ENCODE results near the gene TMEM131L.

Gene TMEM131L

DNA sequence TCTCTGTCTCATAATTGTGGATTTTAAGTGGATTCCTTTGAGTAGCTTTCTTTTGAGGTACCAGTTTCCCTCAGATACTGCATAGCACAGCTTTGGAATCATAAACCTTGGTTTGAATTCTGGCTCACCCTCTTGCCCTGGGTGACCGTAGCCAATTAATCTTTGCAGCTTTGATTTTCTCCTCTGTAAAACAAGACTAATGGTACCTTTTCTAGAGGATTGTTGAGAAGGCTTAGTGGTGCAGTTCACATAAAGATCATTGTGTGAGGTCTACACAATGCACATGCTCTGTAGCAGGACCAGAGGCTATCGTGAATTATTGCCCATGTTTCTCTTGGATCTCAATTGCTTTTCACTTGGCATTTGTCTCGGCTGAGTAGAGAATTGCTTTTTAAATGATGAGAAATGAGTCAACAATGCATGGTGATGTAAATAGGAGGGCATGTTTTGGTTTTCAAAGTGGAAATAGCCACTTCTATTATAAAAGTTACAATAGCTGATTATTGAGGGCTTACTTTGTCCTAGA, 47.9 kb downstream of the TMEM131L start:
- 76 to 80% methylated on average over 2 to 3 of the region's 3 CpGs for WGBS, 2 experiments (ENCODE audit: insufficient coverage in 2 of 2)
- Histone ChIP-seq H3K4me3 (ENCODE audit: extremely low read depth, insufficient read depth, low read length, poor library complexity, severe bottlenecking) (no peak overlapping the region), H3K27ac (ENCODE audit: low read depth, low read length, severe bottlenecking) (peak overlapping the region; percentile 49), H3K9me3 (ENCODE audit: control insufficient read depth, low read length) (no peaks in the 10 kb centered on the region), H3K36me3 (ENCODE audit: control insufficient read depth, insufficient read depth, low read length) (peaks cover 3% of the 10 kb centered on the region), H3K4me1 (ENCODE audit: control insufficient read depth, insufficient read depth, low read length, poor library complexity, severe bottlenecking) (peaks cover 21% of the 10 kb centered on the region)

DNA sequence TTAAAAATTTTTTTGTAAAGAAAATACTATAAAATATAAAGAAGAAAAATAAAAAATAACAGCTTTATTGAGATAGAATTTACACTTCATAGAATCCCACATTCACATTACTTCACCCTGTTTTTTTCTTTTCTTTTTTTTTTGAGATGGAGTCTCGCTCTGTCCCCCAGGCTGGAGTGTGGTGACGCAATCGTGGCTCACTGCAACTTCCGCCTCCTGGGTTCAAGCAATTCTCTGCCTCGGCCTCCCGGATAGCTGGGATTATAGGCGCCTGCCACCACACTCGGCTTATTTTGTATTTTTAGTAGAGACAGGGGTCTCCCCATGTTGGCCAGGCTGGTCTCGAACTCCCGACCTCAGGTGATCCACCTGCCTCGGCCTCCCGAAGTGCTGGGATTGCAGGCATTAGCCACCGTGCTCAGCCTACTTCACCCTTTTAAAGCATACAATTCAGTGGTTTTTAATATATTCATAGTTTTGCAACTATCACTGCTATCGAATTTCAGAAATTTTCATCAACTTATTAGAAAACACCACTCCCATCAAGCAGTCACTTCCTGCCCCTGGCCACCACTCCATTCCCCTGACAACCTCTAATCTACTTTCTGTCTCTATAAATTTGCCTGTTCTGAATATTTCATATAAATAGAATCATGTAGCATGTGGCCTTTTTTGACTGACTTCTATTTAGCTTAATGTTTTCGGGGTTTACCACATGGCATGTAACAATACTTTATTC, 48.7 kb downstream of the TMEM131L start:
- Histone ChIP-seq H3K27ac (ENCODE audit: low read depth, low read length, severe bottlenecking) (no peak overlapping the region), H3K4me1 (ENCODE audit: control insufficient read depth, insufficient read depth, low read length, poor library complexity, severe bottlenecking) (peaks cover 21% of the 10 kb centered on the region), H3K36me3 (ENCODE audit: control insufficient read depth, insufficient read depth, low read length) (peaks cover 3% of the 10 kb centered on the region), H3K4me3 (ENCODE audit: extremely low read depth, insufficient read depth, low read length, poor library complexity, severe bottlenecking) (no peak overlapping the region), H3K9me3 (ENCODE audit: control insufficient read depth, low read length) (no peaks in the 10 kb centered on the region)
- WGBS, 2 experiments (ENCODE audit: insufficient coverage in 2 of 2) = 82 to 93% methylated on average over 10 to 14 of the region's 15 CpGs

DNA sequence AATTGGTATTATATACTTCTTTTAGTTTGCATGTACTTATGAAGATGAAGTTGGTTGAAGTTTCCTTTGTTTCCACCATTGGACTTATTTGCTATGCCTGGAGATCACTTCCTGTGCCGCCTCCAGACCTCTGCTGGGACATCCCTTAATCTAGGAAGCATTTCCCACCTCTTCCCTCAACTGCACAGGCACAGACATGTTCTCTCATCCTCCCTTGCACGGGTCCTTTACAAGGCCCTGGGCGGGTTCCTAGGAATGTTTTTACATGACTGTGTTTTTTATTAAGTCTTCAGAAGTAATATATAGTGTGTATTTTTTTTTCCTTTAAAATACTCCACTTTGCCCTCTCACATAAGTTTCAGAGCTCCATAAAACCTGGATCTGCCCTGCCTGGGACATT, 51.0 kb downstream of the TMEM131L start:
- 100% methylated on average over 1 of the region's 3 CpGs; no CpG with 5 or more reads in 1 of the 2 experiments for WGBS, 2 experiments (ENCODE audit: insufficient coverage in 2 of 2)
- Histone ChIP-seq H3K4me3 (ENCODE audit: extremely low read depth, insufficient read depth, low read length, poor library complexity, severe bottlenecking) (no peak overlapping the region), H3K27ac (ENCODE audit: low read depth, low read length, severe bottlenecking) (no peak overlapping the region), H3K4me1 (ENCODE audit: control insufficient read depth, insufficient read depth, low read length, poor library complexity, severe bottlenecking) (peaks cover 21% of the 10 kb centered on the region), H3K36me3 (ENCODE audit: control insufficient read depth, insufficient read depth, low read length) (peaks cover 3% of the 10 kb centered on the region), H3K9me3 (ENCODE audit: control insufficient read depth, low read length) (peaks cover 5% of the 10 kb centered on the region)

DNA sequence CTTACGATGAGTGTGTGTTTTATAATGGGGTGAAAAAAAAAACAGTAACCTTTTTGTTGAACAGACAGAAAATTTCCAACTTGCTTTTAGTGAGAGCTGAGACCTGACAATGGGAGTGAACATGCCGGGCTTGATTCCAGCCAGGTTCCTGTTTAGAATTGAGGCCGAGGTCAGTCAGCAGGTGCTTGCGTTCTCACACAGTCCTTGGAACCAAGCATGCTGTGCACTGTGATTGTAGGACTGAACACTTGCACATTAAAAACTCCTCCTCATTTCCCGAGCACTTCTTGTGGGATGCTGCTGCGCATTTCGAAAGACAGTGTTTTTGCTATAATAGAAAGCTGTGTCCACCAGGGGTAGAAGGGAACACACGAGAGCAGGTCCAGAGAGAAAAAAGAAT, 51.8 kb downstream of the TMEM131L start:
- Histone ChIP-seq H3K4me1 (ENCODE audit: control insufficient read depth, insufficient read depth, low read length, poor library complexity, severe bottlenecking) (peaks cover 19% of the 10 kb centered on the region), H3K27ac (ENCODE audit: low read depth, low read length, severe bottlenecking) (no peak overlapping the region), H3K4me3 (ENCODE audit: extremely low read depth, insufficient read depth, low read length, poor library complexity, severe bottlenecking) (no peak overlapping the region), H3K36me3 (ENCODE audit: control insufficient read depth, insufficient read depth, low read length) (peaks cover 3% of the 10 kb centered on the region), H3K9me3 (ENCODE audit: control insufficient read depth, low read length) (peaks cover 5% of the 10 kb centered on the region)
- 89 to 100% methylated on average over 3 to 5 of the region's 8 CpGs for WGBS, 2 experiments (ENCODE audit: insufficient coverage in 2 of 2)

- H3K4me3 ChIP-seq (ENCODE audit: extremely low read depth, insufficient read depth, low read length, poor library complexity, severe bottlenecking) = no peak overlapping the region
- peaks cover 5% of the 10 kb centered on the region for H3K9me3 ChIP-seq (ENCODE audit: control insufficient read depth, low read length)
- 85 to 92% methylated on average over 8 to 9 of the region's 10 CpGs for WGBS, 2 experiments (ENCODE audit: insufficient coverage in 2 of 2)
- peaks cover 3% of the 10 kb centered on the region for H3K36me3 ChIP-seq (ENCODE audit: control insufficient read depth, insufficient read depth, low read length)
- no peak overlapping the region for H3K27ac ChIP-seq (ENCODE audit: low read depth, low read length, severe bottlenecking)
- peaks cover 15% of the 10 kb centered on the region for H3K4me1 ChIP-seq (ENCODE audit: control insufficient read depth, insufficient read depth, low read length, poor library complexity, severe bottlenecking)
Observed at GRCh38 chr4:153518637-153519389, 52.7 kb downstream of the TMEM131L start.

GRCh38 chr4:153519687-153520086, 53.5 kb downstream of the TMEM131L start:
- peaks cover 5% of the 10 kb centered on the region for H3K9me3 ChIP-seq (ENCODE audit: control insufficient read depth, low read length)
- no CpG with 5 or more reads among the region's 1 CpG for WGBS, 2 experiments (ENCODE audit: insufficient coverage in 2 of 2)
- H3K4me1 ChIP-seq (ENCODE audit: control insufficient read depth, insufficient read depth, low read length, poor library complexity, severe bottlenecking) = peaks cover 8% of the 10 kb centered on the region
- no peak overlapping the region for H3K4me3 ChIP-seq (ENCODE audit: extremely low read depth, insufficient read depth, low read length, poor library complexity, severe bottlenecking)
- H3K27ac ChIP-seq (ENCODE audit: low read depth, low read length, severe bottlenecking) = no peak overlapping the region
- peaks cover 3% of the 10 kb centered on the region for H3K36me3 ChIP-seq (ENCODE audit: control insufficient read depth, insufficient read depth, low read length)

- H3K27ac ChIP-seq (ENCODE audit: low read depth, low read length, severe bottlenecking) = no peak overlapping the region
- H3K36me3 ChIP-seq (ENCODE audit: control insufficient read depth, insufficient read depth, low read length) = peaks cover 3% of the 10 kb centered on the region
- WGBS, 2 experiments (ENCODE audit: insufficient coverage in 2 of 2) = 96% methylated on average over 4 of the region's 4 CpGs
- H3K4me1 ChIP-seq (ENCODE audit: control insufficient read depth, insufficient read depth, low read length, poor library complexity, severe bottlenecking) = peaks cover 8% of the 10 kb centered on the region
- H3K9me3 ChIP-seq (ENCODE audit: control insufficient read depth, low read length) = peaks cover 5% of the 10 kb centered on the region
- H3K4me3 ChIP-seq (ENCODE audit: extremely low read depth, insufficient read depth, low read length, poor library complexity, severe bottlenecking) = no peak overlapping the region
Observed at GRCh38 chr4:153520227-153520626, 54.1 kb downstream of the TMEM131L start.

GRCh38 chr4:153520801-153521329, 54.7 kb downstream of the TMEM131L start:
- H3K4me3 ChIP-seq (ENCODE audit: extremely low read depth, insufficient read depth, low read length, poor library complexity, severe bottlenecking) = no peak overlapping the region
- H3K36me3 ChIP-seq (ENCODE audit: control insufficient read depth, insufficient read depth, low read length) = peaks cover 3% of the 10 kb centered on the region
- peaks cover 8% of the 10 kb centered on the region for H3K4me1 ChIP-seq (ENCODE audit: control insufficient read depth, insufficient read depth, low read length, poor library complexity, severe bottlenecking)
- WGBS, 2 experiments (ENCODE audit: insufficient coverage in 2 of 2) = 82 to 91% methylated on average over 5 of the region's 8 CpGs
- H3K9me3 ChIP-seq (ENCODE audit: control insufficient read depth, low read length) = peaks cover 5% of the 10 kb centered on the region
- H3K27ac ChIP-seq (ENCODE audit: low read depth, low read length, severe bottlenecking) = no peak overlapping the region

- Histone ChIP-seq H3K27ac (ENCODE audit: low read depth, low read length, severe bottlenecking) (no peak overlapping the region), H3K36me3 (ENCODE audit: control insufficient read depth, insufficient read depth, low read length) (no peaks in the 10 kb centered on the region), H3K9me3 (ENCODE audit: control insufficient read depth, low read length) (peaks cover 5% of the 10 kb centered on the region), H3K4me3 (ENCODE audit: extremely low read depth, insufficient read depth, low read length, poor library complexity, severe bottlenecking) (no peak overlapping the region), H3K4me1 (ENCODE audit: control insufficient read depth, insufficient read depth, low read length, poor library complexity, severe bottlenecking) (peaks cover 8% of the 10 kb centered on the region)
- WGBS, 2 experiments (ENCODE audit: insufficient coverage in 2 of 2) = 99 to 100% methylated on average over 8 of the region's 10 CpGs
Observed at GRCh38 chr4:153521478-153521877, 55.3 kb downstream of the TMEM131L start.

DNA sequence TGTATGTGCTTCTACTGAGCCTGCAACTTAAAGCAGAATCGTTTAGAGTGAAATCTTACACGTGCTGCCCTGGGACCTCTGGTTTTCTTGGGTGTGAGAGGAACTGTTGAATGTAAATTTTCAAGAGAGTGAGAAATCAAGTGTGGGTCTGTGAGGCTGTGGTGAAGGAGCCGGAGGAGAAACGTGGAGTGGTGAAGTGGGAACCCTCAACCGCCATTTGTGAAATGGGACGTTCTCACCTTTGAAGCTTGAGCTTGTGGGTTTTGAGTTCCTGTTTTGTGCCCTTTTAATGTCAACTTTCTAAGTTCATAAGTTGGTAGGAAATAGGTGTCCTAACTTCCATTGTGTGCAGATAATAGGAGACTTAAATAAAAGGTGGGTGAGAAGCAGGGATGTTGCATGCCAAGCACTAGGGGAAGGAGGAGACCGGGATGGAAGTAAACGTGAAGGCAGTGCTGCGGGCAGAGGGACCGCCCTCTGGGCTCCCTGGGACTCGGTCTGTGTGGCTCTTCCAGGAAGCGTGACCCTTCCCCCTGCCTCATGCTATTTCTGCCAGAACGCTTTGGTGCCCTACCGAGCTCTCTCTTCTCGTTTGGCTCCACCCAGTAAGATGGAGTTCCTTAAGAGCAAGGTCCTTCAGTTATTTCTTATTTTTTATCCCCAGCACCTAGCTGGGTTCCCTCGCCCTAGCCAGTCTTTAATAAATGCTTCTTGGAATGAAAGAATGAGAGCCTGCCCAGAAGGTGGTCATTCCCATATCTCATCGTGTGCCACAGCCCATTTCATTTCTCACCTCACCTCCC, 56.0 kb downstream of the TMEM131L start:
- WGBS, 2 experiments (ENCODE audit: insufficient coverage in 2 of 2) = 76 to 80% methylated on average over 14 to 17 of the region's 17 CpGs
- H3K36me3 ChIP-seq (ENCODE audit: control insufficient read depth, insufficient read depth, low read length) = no peaks in the 10 kb centered on the region
- no peak overlapping the region for H3K27ac ChIP-seq (ENCODE audit: low read depth, low read length, severe bottlenecking)

More for the DNA sequence above, 56.0 kb downstream of the TMEM131L start:
- H3K4me3 ChIP-seq (ENCODE audit: extremely low read depth, insufficient read depth, low read length, poor library complexity, severe bottlenecking) = no peak overlapping the region
- H3K4me1 ChIP-seq (ENCODE audit: control insufficient read depth, insufficient read depth, low read length, poor library complexity, severe bottlenecking) = peaks cover 8% of the 10 kb centered on the region
- peaks cover 5% of the 10 kb centered on the region for H3K9me3 ChIP-seq (ENCODE audit: control insufficient read depth, low read length)

Measured in mesodermal cell (in vitro differentiated cells).